GM21515 (cell line): ENCODE measurements around the gene ERGIC1.
"Not testable (repeated sequence)": the region's sequence is repeated elsewhere in the genome, so short reads cannot be mapped to it uniquely, and the experiment has no call there.

ENCODE experiments used
- ATAC-seq: cut with Tn5 transposase; IDR thresholded peaks from one replicate; pipeline ENCODE4 v1.9.1; 2021; ENCODE audit not compliant: unreplicated experiment

The ERGIC1 gene

GRCh38 chr5:172875505-172876279, 41.6 kb downstream of the ERGIC1 start:
- no peak for ATAC-seq

DNA sequence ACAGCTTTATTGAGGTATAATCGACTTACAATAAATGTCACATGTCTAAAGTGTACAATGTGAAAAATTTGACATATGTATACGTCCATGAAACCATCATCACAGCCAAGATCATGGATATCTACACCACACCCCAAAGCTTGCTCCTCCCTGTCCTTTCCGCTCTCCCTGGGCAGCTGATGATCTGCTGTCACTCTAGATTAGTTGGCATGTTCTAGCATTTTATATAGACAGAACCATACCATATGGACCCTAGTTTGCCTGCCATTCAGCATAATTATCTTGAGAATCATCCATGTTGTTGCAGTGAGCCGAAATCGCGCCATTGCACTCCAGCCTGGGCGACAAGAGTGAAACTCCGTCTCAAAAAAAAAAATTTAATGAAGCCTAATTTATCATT, 42.5 kb downstream of the ERGIC1 start:
- ATAC-seq, result no peak

DNA sequence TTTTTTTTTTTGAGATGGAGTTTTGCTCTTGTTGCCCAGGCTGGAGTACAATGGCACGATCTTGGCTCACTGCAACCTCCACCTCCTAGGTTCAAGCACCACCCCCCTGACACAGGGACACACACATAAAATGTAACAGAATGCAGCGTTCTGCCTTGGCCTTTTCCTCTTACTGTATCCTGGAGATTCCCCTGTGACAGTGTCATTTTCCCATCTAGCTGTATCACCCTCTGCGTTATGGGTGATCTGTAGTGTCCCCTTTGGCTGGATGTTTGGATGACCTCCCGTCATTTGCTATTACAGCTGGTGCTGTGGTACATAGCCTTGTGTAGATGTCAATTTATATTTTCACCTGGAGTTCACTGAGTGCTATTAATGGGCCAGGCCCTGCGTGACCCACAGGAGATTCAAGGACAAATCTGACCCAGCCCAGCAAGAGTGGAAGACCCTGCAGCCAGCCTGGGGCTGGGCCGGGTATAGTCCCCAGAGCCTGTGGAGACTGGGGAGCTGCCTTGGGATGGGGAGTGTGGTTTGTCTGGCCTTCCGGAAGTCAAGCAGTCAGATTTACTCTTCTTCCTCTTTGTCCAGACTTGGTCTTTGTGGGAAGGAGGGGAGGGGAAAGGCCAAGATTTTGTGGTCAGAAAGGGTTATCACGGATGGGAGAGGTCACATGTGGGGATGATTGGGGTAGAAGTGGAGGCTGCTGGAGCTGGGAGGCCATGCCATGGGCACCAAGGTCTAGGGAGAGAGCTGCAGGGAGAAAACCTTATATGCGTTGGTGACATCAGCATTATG, 43.6 kb downstream of the ERGIC1 start:
- no peak for ATAC-seq

DNA sequence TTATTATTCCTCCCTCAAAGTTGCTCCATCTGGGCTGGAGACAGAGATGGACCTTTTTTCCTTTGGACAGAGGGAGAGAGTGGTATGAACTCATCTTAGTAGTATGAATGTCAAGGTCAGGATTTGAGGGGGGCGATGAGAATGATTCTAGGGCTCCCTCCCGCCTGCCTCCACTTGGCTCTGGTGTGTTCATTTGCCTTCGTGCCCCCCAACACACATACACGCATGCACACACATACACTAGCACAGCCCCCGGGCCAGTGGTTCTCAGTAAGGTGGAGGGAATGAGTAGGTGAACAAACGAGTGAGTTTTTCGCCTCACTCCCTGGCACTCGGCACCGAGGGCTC, 44.5 kb downstream of the ERGIC1 start:
- no peak for ATAC-seq

DNA sequence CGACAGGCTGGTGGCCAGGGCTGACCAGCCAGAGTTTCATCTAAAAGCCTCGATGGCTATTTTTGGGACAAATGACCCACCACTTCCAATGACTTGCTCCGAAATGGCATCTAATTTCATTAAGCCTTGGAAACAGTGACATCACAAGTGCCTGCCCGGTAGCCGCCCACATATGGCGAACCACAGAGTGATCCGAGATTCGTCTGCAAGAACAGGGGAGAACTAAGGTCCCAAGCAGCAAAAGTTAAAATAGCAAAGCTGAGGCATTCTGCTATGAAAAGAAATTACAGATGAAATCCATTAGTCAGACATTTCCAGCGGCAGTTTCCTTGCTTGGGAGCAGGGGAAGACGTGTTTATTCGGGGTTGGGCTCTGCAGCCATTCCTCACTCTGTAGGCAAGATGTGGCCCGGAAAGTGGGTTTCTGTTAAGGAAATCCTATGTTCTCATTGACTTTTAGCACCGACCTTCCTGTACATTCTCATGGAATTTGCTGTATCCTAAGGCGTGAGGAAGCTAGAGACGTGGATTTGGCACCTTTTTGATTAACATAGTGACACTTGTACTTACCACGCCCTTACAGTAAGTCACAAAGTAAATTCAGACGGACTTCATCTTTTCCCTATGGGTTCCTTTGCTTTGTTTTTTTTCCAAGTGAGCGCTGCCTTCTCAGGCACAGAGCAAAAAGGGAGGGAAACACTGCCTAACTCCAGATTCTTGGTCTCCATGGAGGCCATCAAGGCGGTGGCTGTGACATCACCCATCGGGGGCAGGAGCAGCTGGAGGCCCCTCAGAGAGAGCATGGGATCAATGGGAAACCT, 45.1 kb downstream of the ERGIC1 start:
- no peak for ATAC-seq

GRCh38 chr5:172881691-172882370, 47.8 kb downstream of the ERGIC1 start:
- peak; percentile 77 for ATAC-seq

- no peak for ATAC-seq
Observed at GRCh38 chr5:172883066-172883465, 49.0 kb downstream of the ERGIC1 start.

DNA sequence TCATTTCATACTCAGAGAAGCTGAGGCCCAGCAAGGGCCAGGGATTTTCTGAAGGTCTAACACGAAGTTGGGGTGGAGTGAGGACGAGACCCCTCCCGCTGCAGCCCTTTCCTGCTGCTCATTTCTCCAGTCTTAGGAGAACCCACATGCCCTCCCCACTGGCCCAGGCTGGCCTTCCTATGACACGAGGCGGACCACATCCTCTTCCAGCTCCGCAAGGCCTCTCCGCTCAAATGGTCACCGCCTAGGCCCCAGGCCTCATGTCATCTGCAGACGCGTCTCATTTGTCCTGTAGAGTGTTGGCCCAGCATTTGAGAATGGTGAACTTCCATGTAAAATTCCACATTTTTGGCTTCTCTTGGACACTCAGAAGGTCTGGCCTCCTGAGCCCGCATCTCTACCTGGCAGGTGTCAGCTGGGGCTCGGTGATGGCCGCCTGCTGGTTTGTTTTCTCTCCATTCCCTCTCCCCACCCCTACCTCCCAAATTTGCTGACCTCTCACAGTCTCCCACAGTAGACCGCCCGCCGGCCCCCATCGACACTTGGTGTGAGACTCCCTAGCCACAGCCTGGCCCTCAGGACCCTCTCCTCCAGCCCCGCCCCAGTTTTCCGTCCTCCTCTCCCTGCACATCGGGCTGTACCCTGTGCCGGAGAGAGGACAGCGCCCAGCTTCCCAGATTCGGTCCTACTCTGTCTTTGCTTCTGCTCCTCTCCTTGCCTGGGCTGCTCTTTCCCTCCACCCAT, 51.7 kb downstream of the ERGIC1 start:
- no peak for ATAC-seq

DNA sequence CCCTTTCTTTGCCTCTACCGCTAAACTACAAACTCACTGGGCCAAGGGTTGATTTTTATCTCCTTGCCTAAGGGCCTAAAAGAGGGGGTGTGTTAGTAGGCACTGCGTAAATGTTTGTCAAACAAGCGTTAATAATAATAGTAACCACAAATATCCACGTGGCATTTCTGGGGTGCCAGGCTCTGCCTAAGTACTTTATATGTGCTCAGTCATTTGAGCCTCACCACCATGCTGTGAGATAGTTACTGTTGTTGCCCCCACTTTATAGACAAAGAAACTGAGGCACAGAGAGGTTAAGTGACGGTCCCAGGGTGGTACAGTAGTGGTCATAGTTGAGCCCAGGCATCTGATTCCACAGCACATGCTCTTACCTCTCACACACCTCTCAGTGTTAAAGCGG, 52.4 kb downstream of the ERGIC1 start:
- ATAC-seq, result no peak

GRCh38 chr5:172886974-172887501, 53.0 kb downstream of the ERGIC1 start:
- no peak for ATAC-seq

GRCh38 chr5:172887692-172888091, 53.6 kb downstream of the ERGIC1 start:
- ATAC-seq, result no peak

GRCh38 chr5:172890659-172891058, 56.6 kb downstream of the ERGIC1 start:
- no peak for ATAC-seq

GRCh38 chr5:172891716-172892421, 57.8 kb downstream of the ERGIC1 start:
- no peak for ATAC-seq

- ATAC-seq, result no peak
Observed at GRCh38 chr5:172892713-172893112, 58.7 kb downstream of the ERGIC1 start.

- no peak for ATAC-seq
Observed at GRCh38 chr5:172894767-172895388, 60.8 kb downstream of the ERGIC1 start.

GRCh38 chr5:172895549-172895948, 61.5 kb downstream of the ERGIC1 start:
- no peak for ATAC-seq

DNA sequence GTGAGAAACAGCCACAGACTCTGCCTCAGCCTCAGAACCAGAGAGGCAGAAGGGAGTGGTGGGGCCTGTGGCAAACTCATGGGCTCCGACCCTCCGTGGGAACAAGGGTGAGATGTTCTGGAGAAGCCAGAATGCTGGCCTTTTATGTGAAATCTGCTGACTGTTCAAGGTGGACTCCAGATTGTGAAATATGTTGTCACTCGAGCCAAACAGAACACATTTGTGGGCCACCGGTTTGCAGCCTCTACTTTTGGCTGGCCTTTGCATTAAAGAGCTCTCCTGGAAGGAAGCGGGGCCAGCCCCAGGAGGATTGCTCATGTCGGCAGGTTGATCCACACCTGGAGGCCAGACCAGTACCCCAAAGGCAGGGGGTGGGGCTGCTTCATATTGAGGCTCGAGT, 62.4 kb downstream of the ERGIC1 start:
- no peak for ATAC-seq

- ATAC-seq, result not testable (repeated sequence)
Observed at GRCh38 chr5:172897067-172897466, 63.0 kb downstream of the ERGIC1 start.
